LNCAP (cell line): Measurements from ENCODE around the gene TUFT1.

Source experiments
- CTCF ChIP-seq: fragments of 450-650 bp; IDR thresholded peaks from 2 replicates; pipeline ENCODE4 v1.5.1; 2017; ENCODE audit warnings: mild to moderate bottlenecking

TUFT1 gene

GRCh38 chr1:151523326-151523725 is 16.8 kb upstream of the TUFT1 start:
- TF ChIP-seq CTCF = no peak

DNA sequence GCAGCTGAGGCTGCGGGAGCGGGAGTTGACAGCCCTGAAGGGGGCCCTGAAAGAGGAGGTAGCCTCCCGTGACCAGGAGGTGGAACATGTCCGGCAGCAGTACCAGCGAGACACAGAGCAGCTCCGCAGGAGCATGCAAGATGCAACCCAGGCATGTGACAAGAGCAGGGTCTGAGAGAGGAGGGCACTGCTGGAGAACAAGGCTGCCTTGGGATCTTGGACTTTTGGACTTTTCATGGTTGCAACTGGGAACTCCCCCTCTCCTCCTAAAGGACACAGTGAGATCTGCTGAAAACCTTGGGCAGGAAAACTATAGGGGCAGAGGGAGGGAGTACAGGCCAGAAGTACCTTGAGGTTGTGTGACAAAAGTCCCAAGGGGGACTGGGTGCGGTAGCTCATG is 15.4 kb upstream of the TUFT1 start:
- no peak for TF ChIP-seq CTCF

DNA sequence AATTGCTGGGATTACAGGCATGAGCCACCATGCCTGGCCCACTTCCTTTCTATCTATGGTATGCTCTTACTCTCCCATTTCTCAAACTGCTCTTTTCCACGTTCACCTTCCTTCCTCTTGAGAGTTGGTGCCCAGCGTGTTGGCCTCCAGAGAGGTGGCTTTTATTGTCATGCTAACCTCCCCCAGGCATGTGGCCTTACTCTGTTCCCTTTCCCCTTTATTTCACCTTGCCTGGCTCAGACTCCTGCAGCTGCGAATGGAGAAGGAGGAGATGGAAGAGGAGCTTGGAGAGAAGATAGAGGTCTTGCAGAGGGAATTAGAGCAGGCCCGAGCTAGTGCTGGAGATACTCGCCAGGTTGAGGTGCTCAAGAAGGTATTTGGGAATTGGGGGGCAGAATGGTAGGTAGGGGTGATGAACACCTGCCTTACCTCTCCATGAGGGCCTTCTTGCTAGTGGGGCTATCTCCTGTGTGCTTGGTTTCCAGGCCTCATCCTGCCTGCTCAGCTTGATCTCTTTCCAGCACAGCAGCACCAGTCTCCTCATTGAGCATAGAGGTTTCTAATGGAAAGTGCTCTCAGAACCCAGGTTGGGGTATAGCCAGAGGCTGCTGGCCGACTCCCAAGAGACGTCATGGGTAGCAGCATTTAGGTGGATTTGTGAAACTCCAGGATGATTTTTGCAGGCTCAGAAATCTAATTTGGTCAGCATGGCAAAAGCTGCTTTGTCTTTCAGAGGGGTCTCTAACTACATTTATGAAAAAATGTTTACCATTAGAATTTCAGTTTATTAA is 13.2 kb upstream of the TUFT1 start:
- TF ChIP-seq CTCF = no peak

DNA sequence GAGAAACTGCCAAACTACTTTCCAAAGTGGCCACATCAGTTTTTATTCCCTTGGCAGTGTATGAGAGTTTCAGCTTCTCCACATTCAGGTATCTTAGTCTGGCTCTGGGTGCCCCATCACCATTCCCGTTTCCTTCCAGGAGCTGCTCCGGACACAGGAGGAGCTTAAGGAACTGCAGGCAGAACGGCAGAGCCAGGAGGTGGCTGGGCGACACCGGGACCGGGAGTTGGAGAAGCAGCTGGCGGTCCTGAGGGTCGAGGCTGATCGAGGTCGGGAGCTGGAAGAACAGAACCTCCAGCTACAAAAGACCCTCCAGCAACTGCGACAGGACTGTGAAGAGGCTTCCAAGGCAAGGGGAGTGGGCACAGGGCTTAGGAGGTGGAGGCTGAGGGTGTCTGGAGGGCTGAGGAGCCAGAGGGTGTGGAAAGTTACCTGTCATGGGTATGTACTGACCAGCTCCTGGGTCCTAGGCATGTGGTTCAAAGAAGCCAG is 10.9 kb upstream of the TUFT1 start:
- no peak for TF ChIP-seq CTCF

GRCh38 chr1:151529781-151530180 is 10.3 kb upstream of the TUFT1 start:
- TF ChIP-seq CTCF = no peak

- TF ChIP-seq CTCF = no peak
Observed at GRCh38 chr1:151530461-151530860, 9.6 kb upstream of the TUFT1 start.

DNA sequence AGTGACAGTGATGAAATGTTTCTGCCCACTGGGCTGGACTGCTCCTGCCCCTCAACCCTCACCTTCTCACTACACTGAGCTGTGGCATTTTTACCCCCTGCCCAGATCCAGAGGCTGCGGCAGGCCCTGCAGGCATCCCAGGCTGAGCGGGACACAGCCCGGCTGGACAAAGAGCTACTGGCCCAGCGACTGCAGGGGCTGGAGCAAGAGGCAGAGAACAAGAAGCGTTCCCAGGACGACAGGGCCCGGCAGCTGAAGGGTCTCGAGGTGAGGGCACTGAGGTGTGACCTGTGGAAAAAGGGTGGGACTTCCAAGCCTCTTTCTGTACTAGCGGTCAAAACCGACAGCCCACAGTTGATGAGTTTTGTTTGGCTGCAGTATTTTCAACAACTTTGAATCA is 6.2 kb upstream of the TUFT1 start:
- TF ChIP-seq CTCF = no peak
